Heart right ventricle (tissue), 16 donors: ENCODE results near the gene CHD2. TPM values are rescaled to one million over a fixed set of nuclear protein-coding genes. Genes with fewer than 3 reads are reported as not detected.

ENCODE experiments used
- ATAC-seq, 8 donors: fragments of 200-7000 bp; cut with Tn5 transposase; one replicate each; pipeline ENCODE4 v1.9.1; 2020; ENCODE audit warnings: mild to moderate bottlenecking in 8 of 8, moderate library complexity in 8 of 8, moderate number of reproducible peaks in 1 of 8
- DNase-seq, 2 donors: peaks; one replicate each; pipeline ENCODE4 v3.0.0-alpha.2; 2020
- H3K27ac ChIP-seq, 10 donors: fragments of 200-600 bp; sonication (generic) in 2 of 10; one replicate each; pipeline versions ENCODE4 v1.5.0 to v1.8.0; 2020 to 2022; ENCODE audit warnings: mild to moderate bottlenecking in 3 of 10
- H3K27me3 ChIP-seq, 7 donors: fragments of 200-600 bp; one replicate each; pipeline ENCODE4 v1.8.0; 2021 to 2022; ENCODE audit warnings: mild to moderate bottlenecking in 2 of 7
- H3K36me3 ChIP-seq, 9 donors: fragments of 200-600 bp; sonication (generic) in 1 of 9; one replicate each; pipeline versions ENCODE4 v1.5.0 to v1.8.0; 2020 to 2022; ENCODE audit warnings: mild to moderate bottlenecking in 2 of 9
- H3K4me1 ChIP-seq, 9 donors: fragments of 200-600 bp; sonication (generic) in 1 of 9; one replicate each; pipeline versions ENCODE4 v1.5.0 to v1.8.0; 2020 to 2022; ENCODE audit warnings: mild to moderate bottlenecking in 4 of 9
- H3K4me3 ChIP-seq, 10 donors: fragments of 200-600 bp; sonication (generic) in 2 of 10; one replicate each; pipeline versions ENCODE4 v1.5.0 to v1.8.0; 2020 to 2022; ENCODE audit warnings: mild to moderate bottlenecking in 7 of 10, moderate library complexity in 2 of 10
- H3K9me3 ChIP-seq, 11 donors: fragments of 200-600 bp in 10 of 11; sonication (generic) in 2 of 11; one replicate each; pipeline versions ENCODE4 v1.5.0 to v1.8.0; 2013 to 2022; ENCODE audit warnings: mild to moderate bottlenecking in 2 of 11, control low read depth in 1 of 11, moderate library complexity in 1 of 11
- WGBS, 2 donors: extraction: QIAGEN DNeasy Blood & Tissue Kit; methylation state at CpG; one replicate each; pipeline ENCODE4 v1.1.7; 2013; ENCODE audit warnings: inconsistent platforms in 1 of 2; 5-methylcytosine and 5-hydroxymethylcytosine counted together
- intact Hi-C, 10 donors: fragments of 100-400 bp; cut with DNase I; formaldehyde crosslinking; loops; one replicate each; pipeline versions ENCODE4 v1.11.1 to v1.14.2; 2022
- polyA plus RNA-seq, 2 donors: library from polyadenylated mRNA; stranded (reverse); fragments of 200-250 nt; gene quantifications; one replicate each; pipeline ENCODE4 v1.2.3, GENCODE V29; 2013
- total RNA-seq, 10 donors: library from RNA; stranded (reverse); fragmentation: NEBNext Ultra II Directional in 3 of 10; extraction: Animal tissue kit (Norgen Biotek cat#: 25700) in 3 of 10; gene quantifications; one replicate each; pipeline versions ENCODE4 v1.2.1 to v1.2.4, GENCODE V29; 2021 to 2023
- TF ChIP-seq, protein P1 (sequence below), 9 donors: fragments of 200-600 bp; sonication (generic) in 2 of 9; IDR thresholded peaks; one replicate each; pipeline versions ENCODE4 v1.5.0 to v1.8.0; 2021 to 2022; ENCODE audit warnings: antibody characterized with exemption in 9 of 9, mild to moderate bottlenecking in 5 of 9, moderate library complexity in 1 of 9
- donor health status: Arrhythmogenic right ventricular cardiomyopathy.
- donor health status: ischemic (EF 13 %, LVEDD 7.1; RV severe dilation, severe dysfunction).
- donor health status: healthy with polysubstance abuse.
- donor health status: DM: no; HTN: yes; CAD: no.
- donor health status: DM: no; HTN: no; CAD: no.
- donor health status: ischemic (EF 25% LVEDD 6.9; RV normal size, moderate dysfunction).
- donor health status: ischemic (EF 25% LVEDD 5.7; RV mildly dilated, moderate dysfunction).
- donor health status: healthy.
- donor health status: DM: yes; HTN: yes; CAD: no.
- donor health status: Ischemic cardiomyopathy.
- donor health status: ischemic (EF 35%, LVEDD 5.7; RV mildly dilated, moderate dysfunction).
- donor health status: nonischemic (EF 11% LVEDD 7.7; RV severe dilation, severe dysfunction).
- donor health status: DM: yes; HTN: yes; CAD: no.
- donor health status: PGD.
- donor health status: ischemic (EF 29% LVEDD 5.4; RV normal size, mild dysfunction).
- donor health status: nonischemic (EF 23%, LVEDD 6.1; RV moderate dilation, normal function).

The CHD2 gene
- total and polyA plus RNA-seq, 12 donors: 12.2 to 74.0 (median 54.6) TPM

DNA sequence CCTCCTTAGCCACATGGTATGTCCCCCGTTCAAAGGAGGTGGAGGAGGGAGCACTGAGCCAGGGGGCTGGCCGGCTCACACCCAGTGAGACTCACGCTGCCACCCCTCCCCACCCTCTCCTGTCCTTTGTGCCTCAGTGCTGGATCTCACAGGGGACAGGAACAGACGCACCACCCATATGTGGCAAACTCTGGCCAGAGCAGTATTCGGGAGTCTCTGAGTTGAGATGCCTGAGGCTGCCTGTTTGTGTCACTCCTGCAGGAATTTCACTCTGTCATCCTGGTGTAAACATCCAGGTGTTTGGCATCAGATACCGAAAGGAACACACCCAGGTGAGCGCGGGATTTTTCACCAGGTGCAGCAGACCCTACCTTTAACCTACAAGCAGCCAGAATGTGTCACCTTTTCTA, 163.1 kb downstream of the CHD2 start:
- 43 to 46% methylated on average over 8 of the region's 8 CpGs for WGBS, 2 donors
- ATAC-seq (peak in 5 of 8 donors; percentile 8 to 41 (median 11)), DNase-seq (no peak)
- Histone ChIP-seq H3K4me3 (no peak overlapping the region), H3K27ac (peak overlapping the region in 1 of 10 donors; percentile 3), H3K36me3 (peaks cover 0 to 11% (median 0%) of the 10 kb centered on the region in 9 donors), H3K9me3 (no peaks in the 10 kb centered on the region), H3K27me3 (no peaks in the 10 kb centered on the region), H3K4me1 (peaks cover 7 to 73% (median 40%) of the 10 kb centered on the region in 9 donors)
- intact Hi-C loops: no loop called here
- TF ChIP-seq, protein P1, sequence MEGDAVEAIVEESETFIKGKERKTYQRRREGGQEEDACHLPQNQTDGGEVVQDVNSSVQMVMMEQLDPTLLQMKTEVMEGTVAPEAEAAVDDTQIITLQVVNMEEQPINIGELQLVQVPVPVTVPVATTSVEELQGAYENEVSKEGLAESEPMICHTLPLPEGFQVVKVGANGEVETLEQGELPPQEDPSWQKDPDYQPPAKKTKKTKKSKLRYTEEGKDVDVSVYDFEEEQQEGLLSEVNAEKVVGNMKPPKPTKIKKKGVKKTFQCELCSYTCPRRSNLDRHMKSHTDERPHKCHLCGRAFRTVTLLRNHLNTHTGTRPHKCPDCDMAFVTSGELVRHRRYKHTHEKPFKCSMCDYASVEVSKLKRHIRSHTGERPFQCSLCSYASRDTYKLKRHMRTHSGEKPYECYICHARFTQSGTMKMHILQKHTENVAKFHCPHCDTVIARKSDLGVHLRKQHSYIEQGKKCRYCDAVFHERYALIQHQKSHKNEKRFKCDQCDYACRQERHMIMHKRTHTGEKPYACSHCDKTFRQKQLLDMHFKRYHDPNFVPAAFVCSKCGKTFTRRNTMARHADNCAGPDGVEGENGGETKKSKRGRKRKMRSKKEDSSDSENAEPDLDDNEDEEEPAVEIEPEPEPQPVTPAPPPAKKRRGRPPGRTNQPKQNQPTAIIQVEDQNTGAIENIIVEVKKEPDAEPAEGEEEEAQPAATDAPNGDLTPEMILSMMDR (IDR thresholded peaks at IDR 0.05): no peak

DNA sequence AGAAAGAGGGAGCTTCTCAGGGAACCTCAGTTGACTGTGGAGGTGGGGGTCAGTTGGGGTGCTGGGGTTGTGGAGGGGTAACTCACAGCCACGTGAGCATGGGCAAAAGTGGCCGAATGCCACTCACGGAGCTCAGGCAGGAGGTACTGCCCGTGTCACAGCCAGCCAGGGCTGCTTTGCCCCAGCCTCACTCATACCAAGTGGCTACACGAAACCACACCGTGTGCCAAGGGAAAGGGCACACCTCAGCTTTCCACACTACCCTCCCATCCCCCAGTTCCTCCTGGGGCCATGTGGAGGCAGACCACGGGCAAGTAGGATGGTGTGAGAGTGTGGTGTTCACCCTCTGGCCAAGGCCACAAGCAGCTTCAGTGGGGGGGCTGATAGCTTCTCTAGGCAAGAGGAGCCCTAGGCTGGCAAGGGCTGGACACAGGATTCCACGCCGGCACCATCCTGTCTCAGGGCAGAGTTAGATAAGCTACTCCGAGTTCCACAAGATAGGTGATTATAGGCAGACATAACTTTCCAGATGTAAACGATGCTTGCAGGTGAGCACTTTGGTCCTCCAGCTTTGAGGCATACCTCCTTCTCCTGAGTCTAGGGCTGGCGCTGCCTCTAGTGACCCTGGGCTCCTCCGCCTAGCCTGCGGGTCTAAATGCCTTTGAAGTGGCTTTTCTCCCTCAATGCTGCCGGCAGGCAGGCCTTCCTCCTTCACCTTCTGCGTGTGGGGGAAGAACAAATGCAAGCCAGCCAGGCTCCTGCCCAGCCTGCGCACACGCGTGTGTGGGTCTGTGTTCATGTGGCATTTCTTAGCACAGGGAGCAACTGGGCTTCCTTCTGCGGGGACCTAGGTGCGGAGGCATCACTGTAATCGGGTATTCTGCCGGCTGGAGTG, 163.9 kb downstream of the CHD2 start:
- DNase-seq: no peak
- ATAC-seq: no peak
- Histone ChIP-seq H3K27me3 (no peaks in the 10 kb centered on the region), H3K4me3 (no peak overlapping the region), H3K36me3 (peaks cover 0 to 11% (median 0%) of the 10 kb centered on the region in 9 donors), H3K4me1 (peaks cover 7 to 81% (median 40%) of the 10 kb centered on the region in 9 donors), H3K9me3 (no peaks in the 10 kb centered on the region), H3K27ac (peak overlapping the region in 1 of 10 donors; percentile 3)
- intact Hi-C loops: no loop called here
- TF ChIP-seq, protein P1 (IDR thresholded peaks at IDR 0.05): no peak
- 77 to 86% methylated on average over 23 of the region's 23 CpGs for WGBS, 2 donors

DNA sequence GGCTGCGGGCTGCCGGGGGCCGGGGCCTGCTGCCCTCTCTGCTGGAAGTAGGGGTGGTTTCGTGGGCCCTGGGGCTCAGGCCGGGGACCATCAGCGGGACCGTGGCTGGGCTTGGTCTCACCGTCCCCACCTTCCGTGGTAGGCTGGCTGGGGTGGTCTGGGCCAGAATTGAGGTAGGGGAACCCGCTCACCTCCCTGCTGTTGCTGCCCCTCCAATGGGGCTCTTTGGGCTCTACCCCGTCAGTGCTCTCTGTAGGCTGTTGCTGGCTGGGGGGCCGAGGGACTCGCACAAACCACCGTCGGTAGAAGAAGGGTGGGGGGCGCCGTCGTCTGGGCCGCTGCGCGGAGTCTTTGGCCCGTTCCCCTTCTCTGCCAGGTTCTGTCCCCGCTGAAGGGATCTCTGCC, 165.5 kb downstream of the CHD2 start:
- intact Hi-C loops: no loop called here
- peaks cover 0 to 2% (median 0%) of the 10 kb centered on the region in 7 donors for H3K27me3 ChIP-seq
- H3K4me3 ChIP-seq: no peak overlapping the region
- H3K36me3 ChIP-seq: peaks cover 0 to 11% (median 0%) of the 10 kb centered on the region in 9 donors
- WGBS, 2 donors: 93 to 95% methylated on average over 23 of the region's 23 CpGs
- no peak overlapping the region for H3K27ac ChIP-seq
- no peaks in the 10 kb centered on the region for H3K9me3 ChIP-seq
- ATAC-seq: no peak
- TF ChIP-seq, protein P1 (IDR thresholded peaks at IDR 0.05): no peak
- no peak for DNase-seq
- peaks cover 9 to 75% (median 40%) of the 10 kb centered on the region in 9 donors for H3K4me1 ChIP-seq

DNA sequence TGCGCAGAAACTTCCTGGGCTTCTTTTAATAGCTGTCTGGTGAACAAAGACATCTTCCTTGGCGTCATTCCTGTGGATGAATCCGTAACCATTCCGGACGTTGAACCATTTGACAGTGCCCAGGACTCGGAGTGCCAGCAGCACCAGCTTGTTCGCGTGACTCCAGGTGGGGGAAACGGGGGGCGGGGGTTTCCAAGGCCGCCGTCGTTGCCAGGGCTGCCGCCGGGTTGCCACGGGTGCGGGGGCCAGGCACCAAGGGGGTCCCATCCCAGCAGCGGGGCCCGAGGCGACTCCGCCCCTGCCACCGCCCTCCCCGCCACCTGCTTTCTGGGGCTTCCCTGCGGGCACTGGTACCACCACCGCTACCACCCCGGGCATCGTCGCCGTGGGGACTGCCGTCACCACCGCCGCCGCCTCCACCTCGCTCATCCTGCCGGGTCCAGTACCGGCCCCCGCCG, 166.1 kb downstream of the CHD2 start:
- TF ChIP-seq, protein P1 (IDR thresholded peaks at IDR 0.05): no peak
- intact Hi-C loops: no loop called here

More for the DNA sequence above, 166.1 kb downstream of the CHD2 start:
- no peaks in the 10 kb centered on the region for H3K9me3 ChIP-seq
- 96 to 98% methylated on average over 38 of the region's 38 CpGs for WGBS, 2 donors
- peaks cover 0 to 11% (median 0%) of the 10 kb centered on the region in 9 donors for H3K36me3 ChIP-seq
- ATAC-seq (no peak), DNase-seq (no peak)
- peaks cover 10 to 70% (median 36%) of the 10 kb centered on the region in 9 donors for H3K4me1 ChIP-seq
- H3K27me3 ChIP-seq: peaks cover 0 to 9% (median 1%) of the 10 kb centered on the region in 7 donors
- peak overlapping the region in 6 of 10 donors; percentile 2 to 65 (median 35) for H3K27ac ChIP-seq
- no peak overlapping the region for H3K4me3 ChIP-seq
